Dermis blood vessel endothelial cell (primary cell): ENCODE data around the gene TCEA2. TPM values are rescaled to one million over a fixed set of nuclear protein-coding genes. Genes with fewer than 3 reads are reported as not detected.
A peak's percentile ranks its signal among the peaks of the same experiment; 100 is the strongest.

Source experiments
- DNase-seq: peaks from one replicate; pipeline ENCODE4 v3.0.0; 2010
- total RNA-seq: library from RNA; depleted of rRNA; stranded (reverse); fragments of >200 nt; gene quantifications from 2 replicates; pipeline ENCODE4 v1.2.3, GENCODE V29; 2014

The TCEA2 gene
- total RNA-seq, 1 donor from 2014 or later, result 45.9 TPM

GRCh38 chr20:64067005-64067632, 4.1 kb downstream of the TCEA2 start:
- no peak for DNase-seq

GRCh38 chr20:64067733-64068307, 4.8 kb downstream of the TCEA2 start:
- no peak for DNase-seq

- DNase-seq, result no peak
Measured at GRCh38 chr20:64068386-64069208, 5.6 kb downstream of the TCEA2 start.

DNA sequence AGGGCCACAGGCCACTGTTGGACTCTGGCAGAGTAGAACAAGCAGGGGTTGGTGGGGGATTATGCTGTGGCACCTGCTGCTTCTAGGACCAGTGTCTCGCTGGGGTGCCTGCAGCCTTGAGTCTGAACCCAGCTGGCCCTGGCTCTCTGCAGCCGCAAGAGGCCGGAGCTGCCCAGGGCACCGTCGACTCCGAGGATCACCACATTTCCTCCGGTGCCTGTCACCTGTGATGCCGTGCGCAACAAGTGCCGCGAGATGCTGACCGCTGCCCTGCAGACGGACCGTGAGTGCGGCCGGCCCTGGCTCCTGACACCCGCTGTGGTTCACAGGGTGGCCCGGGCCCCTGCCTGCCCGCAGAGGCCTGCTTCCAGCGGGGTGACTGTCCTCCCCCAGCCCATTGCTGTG, 6.2 kb downstream of the TCEA2 start:
- DNase-seq, result no peak

DNA sequence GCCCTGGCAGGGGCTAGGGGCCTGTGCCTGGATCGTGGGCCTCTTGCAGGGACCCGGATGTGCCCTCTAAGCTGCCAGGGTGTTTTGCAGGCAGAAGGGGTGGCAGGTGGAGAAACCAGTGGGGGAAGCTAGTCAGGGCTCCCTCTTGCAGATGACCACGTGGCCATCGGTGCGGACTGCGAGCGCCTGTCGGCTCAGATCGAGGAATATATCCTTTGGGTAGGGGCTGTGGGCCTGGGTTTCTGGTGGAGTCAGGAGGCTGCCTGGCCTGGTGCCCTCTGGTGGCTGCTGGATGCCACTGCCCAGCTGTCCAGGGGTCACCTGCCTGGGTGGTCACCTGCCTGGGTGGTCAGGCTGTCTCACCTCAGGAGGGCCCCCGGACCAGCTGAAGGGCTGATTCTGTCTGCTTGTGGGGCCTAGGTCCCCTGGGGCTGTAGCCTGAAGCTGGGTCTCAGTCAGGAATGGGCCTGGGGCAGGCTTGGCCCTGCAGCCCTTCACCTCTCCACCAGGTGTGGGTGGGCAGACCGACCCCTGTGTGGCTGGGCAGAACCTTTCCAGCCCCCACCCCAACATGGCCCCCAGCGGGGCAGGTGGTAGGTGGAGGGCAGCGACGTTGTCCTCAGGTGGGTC, 6.7 kb downstream of the TCEA2 start:
- DNase-seq, result peak; percentile 68

DNA sequence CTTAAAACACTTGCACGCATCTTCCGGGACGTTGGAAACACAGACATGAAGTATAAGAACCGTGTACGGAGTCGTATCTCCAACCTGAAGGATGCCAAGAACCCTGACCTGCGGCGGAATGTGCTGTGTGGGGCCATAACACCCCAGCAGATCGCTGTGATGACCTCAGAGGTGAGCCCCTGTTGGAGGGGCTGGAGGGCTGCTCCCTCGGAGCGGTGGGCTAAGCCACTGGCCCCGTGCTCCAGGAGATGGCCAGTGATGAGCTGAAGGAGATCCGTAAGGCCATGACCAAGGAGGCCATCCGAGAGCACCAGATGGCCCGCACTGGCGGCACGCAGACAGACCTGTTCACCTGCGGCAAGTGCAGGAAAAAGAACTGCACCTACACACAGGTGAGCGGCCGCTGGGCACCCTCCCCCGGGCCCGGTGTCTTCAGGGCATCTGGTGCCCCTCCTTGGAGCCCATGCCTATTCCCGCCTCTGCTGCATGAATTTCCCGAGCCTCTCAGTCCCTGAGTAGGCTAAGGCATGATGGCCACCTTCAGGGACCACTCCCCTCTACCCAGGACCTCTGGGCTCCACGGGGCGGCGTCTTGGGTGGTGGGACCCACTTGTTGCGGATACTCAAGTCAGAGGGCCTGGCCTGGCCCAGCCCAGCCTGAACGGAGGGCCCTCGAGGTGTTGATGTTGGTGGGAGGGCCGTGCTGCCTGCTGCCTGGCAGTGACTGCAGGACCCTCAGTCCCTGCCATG, 7.4 kb downstream of the TCEA2 start:
- no peak for DNase-seq

DNA sequence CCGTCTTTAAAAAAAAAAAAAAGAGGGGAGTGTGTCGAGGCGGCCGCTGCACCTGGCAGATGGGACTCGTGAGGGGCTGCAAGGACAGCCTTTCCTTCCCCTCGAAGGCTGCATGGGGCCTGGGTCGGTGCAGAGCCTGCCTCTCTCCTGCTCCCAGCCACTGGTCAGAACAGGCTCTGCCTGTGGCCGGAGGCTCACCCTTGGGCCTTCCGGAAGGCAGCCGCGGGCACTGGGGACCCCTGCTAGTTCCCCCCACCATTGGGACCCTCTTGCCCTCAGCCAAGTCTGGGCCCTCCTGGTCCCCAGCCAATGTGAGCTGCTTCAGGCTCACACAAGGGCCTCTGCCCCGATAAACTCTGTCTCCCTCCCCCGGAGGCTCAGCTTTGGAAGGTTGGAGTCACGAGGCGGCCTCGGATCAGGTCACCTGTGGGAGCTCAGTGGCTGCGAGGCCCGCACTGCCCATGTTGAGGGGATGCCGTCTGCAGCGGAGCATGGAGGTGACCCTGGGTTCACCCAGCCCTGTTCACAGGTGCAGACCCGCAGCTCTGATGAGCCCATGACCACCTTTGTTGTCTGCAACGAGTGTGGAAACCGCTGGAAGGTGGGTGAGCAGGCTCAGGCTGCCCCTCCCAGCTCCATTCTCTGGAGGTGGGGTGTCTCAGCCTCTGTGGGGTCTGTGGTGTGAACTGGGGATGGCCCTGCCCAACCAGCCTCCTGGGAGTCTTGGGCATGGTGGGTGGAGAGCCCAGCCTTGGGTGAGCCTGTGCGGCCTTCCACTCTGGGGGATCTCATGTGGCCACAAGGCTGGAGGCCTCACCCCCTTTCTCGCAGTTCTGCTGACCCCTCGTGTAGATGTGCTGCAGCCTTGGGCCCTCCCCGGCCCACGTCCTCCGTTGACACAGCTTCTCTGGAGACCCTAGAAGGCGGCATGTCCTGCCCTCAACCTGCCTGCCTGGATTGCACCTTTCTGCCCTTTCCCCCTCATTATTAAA, 8.6 kb downstream of the TCEA2 start:
- no peak for DNase-seq

DNA sequence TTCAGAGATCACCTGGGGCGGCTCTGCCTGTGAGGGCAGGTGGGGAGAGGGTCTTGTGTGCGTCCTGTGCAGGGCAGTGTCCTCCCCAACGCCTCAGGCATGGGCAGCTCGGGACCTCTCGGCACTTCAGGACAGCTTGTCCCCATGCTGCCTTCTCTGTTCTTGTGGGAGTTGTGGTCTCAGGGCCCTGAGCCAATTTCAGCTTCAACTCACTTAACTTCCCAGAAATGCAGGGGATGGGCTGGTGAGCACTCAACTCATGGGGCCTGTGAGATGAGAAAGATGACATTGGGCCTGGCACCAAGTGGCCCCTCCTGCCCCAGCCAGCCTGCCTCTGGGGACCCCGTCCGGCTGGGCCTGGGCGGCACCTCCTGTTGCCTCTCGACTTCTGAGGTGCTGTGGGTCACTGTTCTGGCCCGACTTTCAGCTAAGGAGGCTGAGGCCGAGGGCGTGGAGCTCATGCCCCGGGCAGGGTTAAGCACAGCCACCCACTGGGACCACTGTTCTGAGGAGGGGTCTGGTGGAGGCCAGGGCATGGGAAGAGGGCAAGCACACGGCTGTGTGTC, 9.6 kb downstream of the TCEA2 start:
- no peak for DNase-seq

- DNase-seq, result no peak
Measured at GRCh38 chr20:64073476-64074183, 10.6 kb downstream of the TCEA2 start.

DNA sequence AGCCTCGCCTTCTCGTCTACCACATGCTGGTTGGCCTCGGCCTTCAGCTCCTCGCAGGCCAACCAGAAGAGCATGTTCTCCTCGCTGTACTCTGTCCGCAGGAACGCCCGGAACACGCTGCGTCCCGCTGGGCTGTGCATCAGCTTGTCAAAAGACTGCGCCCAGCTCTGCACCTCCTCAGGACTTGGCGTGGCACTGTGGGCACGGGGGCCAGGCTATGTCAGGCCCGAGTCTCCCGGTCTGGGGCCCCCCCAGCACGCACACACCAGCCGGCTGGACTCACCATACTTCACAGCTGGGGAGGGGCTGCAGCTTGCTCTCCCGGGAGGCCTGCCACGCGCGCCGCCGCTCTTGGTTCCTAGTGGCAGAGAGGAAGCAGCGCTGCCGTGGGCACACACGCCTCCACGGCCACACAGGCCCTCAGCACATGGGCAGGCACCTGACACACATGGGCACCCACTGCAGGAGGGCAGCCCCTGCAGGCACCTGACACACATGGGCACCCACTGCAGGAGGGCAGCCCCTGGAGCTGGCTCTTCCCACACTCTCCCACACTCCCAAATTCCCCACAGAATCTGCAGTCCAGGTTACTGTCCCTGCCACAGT, 11.3 kb downstream of the TCEA2 start:
- no peak for DNase-seq

DNA sequence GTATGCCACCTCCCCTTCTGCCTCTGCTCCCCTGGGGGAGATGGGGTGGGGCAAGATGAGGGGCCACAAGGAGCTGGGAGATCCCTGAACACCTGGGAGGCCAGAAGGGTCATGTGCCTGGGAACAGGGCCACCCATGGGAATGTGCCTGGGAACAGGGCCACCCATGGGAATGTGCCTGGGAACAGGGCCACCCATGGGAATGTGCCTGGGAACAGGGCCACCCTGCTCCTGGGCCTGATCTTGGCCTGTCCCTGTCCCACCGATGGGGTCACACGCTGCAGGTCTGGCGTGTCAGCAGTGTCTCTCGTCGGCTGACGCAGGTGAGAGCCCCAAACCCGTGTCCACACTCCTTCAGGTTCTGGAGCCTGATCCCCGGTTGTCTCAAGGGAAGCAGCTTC, 12.0 kb downstream of the TCEA2 start:
- no peak for DNase-seq

- DNase-seq, result no peak
Measured at GRCh38 chr20:64075556-64075955, 12.6 kb downstream of the TCEA2 start.

DNA sequence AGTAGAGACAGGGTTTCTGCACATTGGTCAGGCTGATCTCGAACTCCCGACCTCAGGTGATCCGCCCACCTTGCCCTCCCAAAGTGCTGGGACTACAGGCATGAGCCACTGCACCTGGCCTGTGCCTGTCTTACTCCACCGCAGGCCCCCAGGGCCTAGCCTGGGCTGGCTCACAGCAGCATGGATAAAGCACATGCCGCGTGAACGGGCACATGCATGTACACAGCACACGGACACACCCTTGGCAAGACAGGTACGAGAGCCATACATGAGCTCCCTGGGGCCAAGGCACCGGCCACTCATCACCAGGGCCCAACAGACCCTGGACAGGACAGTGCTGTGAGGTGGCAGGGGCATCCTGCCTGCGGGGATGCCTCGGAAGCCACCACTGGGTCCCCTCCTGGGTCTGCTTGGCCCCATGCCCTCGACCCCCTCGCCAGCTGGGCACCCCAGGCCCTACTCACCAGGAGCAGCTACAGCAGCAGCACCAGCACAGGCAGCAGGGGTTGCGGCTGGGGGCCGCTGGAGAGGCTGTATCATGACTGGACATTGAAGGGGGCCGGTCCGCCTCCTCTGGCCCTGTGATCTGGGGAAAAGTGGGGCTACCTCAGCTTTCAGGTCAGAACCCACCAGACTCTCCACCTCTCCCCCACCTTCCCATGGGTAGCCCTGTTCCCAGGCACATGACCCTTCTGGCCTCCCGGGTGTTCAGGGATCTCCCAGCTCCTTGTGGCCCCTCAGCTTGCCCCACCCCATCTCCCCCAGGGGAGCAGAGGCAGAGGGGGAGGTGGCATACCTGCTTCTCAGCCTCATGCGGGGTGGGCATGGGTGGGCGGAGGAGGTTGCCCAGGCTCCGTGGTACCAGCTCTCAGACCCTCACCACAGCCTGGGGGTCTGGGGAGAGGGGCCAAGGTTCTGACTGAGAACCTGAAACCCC, 13.3 kb downstream of the TCEA2 start:
- DNase-seq, result no peak

- no peak for DNase-seq
Measured at GRCh38 chr20:64077094-64077493, 14.1 kb downstream of the TCEA2 start.

DNA sequence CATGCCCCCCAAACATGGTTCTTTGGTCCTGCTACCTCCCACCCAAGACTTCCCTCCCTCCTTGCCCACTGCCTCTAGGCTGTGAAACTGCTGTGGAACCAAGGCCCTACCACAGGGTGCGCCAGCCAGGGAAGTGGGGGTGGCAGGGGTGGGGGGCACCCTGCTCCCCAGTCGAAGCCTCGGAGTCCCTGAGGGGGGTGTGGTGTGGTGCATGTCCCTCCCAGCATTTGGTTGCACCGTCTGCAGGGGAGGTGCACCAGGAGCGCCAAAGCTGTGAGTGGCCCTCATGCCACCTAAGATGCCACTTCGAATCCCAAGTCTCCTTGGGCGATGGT, 14.5 kb downstream of the TCEA2 start:
- DNase-seq, result no peak

DNA sequence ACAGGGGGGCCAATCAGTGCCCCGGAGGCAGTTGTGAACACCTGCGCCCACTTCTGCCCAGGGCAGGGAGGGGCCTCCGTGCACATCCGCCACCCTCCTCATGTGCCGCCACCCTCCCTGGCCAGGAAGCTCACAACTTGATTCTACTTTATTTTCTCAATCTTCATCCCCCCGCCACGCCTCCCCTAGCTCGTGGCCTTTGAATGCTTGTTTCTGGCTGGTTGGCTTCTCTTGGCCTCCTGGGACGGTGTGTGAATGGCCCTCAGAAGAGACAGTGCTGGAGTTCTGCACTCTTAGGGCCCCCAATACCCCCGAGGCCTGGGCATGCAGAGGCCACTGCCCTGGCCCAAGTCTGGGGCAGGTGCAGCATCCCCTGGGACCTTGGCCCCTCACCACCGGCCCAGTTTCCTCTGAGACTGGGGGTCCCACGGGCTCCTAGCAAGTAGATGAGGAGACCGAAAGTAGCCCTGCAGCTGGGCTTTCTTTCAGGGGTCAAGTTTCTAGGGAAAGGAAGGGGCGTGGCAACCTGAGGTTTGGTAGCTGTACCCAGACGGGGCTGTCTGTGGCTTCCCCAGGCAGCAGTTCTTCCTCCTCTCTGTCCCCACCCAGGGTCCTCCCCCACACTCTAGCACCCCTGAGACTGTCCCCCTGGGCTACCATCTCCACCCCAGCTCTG, 15.0 kb downstream of the TCEA2 start:
- no peak for DNase-seq

DNA sequence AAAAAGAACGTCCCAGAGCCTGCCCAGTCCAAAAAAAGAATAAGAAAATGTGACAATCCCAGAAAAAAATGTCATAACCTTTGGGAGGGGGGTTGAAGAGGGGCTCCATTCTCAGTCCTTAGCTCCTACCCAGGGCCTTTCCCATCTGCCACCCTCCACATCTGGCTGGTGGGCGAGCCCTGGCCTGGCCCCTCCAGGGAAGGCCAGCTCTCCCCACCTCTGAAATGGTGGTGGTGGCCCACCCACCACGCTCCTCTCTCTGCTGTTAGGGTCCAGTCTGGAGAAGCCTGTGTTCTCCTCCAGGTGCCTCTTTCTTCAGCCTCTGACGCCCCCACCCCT, 15.9 kb downstream of the TCEA2 start:
- no peak for DNase-seq

DNA sequence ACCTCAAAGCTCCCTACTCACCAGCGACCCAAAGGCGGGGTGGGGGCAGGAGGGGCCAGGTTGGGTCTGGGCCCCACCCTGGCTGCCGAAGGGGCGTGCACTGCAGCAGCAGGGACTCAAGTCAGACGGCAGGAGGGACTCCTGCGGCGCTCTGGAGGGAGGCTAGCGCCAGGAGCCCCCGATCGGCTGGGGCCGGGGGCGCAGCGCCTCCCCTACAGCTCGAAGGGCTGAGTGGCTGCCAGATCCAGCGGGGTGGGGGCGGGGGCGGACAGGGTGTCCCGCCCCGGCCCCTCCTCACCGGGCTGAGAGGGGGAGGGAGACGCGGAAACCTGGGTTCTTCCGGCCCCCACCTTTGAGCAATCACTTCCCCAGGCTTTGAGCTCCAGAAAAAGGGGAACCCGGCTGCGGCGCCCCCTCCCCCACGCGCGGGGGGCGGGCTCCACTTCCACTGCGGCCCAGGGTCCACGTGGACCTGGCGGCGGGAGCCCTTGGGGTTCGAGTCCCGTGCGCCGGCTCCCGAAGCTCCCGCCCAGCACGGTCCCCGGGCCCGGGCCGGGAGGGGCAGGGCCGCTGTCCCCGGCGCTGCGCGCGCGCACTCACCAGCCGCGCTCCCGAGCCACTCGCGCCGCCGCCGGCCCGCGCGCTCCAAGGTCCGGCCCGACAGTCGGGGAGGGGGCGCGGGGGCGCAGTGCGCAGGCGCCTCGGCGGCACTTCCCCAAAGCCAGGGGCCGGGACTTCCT, 16.4 kb downstream of the TCEA2 start, which contains the start of gene RGS19:
TSS of gene RGS19 (minus strand) at position 246 of the 740 bp plus-strand sequence. CDS start 2,632 bp downstream, outside the sequence.
- DNase-seq, result peak; percentile 79
